GM18909 (cell line): ENCODE measurements around the gene SFSWAP.
A peak's percentile ranks its signal among the peaks of the same experiment; 100 is the strongest.

ENCODE experiments used
- ATAC-seq: cut with Tn5 transposase; IDR thresholded peaks from one replicate; pipeline ENCODE4 v1.9.1; 2021; ENCODE audit warnings: mild to moderate bottlenecking; ENCODE audit not compliant: unreplicated experiment, poor library complexity

Gene SFSWAP

GRCh38 chr12:131783915-131784541 is 73.1 kb downstream of the SFSWAP start:
- peak; percentile 78 for ATAC-seq

- ATAC-seq: no peak
Observed at GRCh38 chr12:131784909-131785762, 74.2 kb downstream of the SFSWAP start.

GRCh38 chr12:131785763-131786330 is 75.0 kb downstream of the SFSWAP start:
- ATAC-seq: no peak

GRCh38 chr12:131786331-131786730 is 75.4 kb downstream of the SFSWAP start:
- no peak for ATAC-seq

- no peak for ATAC-seq
Observed at GRCh38 chr12:131787143-131787660, 76.3 kb downstream of the SFSWAP start.

GRCh38 chr12:131788070-131788469 is 77.2 kb downstream of the SFSWAP start:
- no peak for ATAC-seq

GRCh38 chr12:131789638-131790037 is 78.7 kb downstream of the SFSWAP start:
- ATAC-seq: no peak

GRCh38 chr12:131793243-131794022 is 82.5 kb downstream of the SFSWAP start:
- no peak for ATAC-seq

GRCh38 chr12:131794061-131794460 is 83.2 kb downstream of the SFSWAP start:
- ATAC-seq: no peak

- ATAC-seq: no peak
Observed at GRCh38 chr12:131794573-131794972, 83.7 kb downstream of the SFSWAP start.

- ATAC-seq: no peak
Observed at GRCh38 chr12:131795064-131795463, 84.2 kb downstream of the SFSWAP start.

GRCh38 chr12:131795690-131796410 is 85.0 kb downstream of the SFSWAP start:
- no peak for ATAC-seq

- ATAC-seq: no peak
Observed at GRCh38 chr12:131796411-131796736, 85.5 kb downstream of the SFSWAP start.

GRCh38 chr12:131796754-131797587 is 86.1 kb downstream of the SFSWAP start:
- ATAC-seq: no peak

- no peak for ATAC-seq
Observed at GRCh38 chr12:131797588-131797934, 86.7 kb downstream of the SFSWAP start.

GRCh38 chr12:131799195-131799594 is 88.3 kb downstream of the SFSWAP start:
- ATAC-seq: no peak

GRCh38 chr12:131799828-131800593 is 89.1 kb downstream of the SFSWAP start:
- ATAC-seq: no peak

- ATAC-seq: no peak
Observed at GRCh38 chr12:131800594-131801135, 89.8 kb downstream of the SFSWAP start.
